HG03575 (cell line): Measurements from ENCODE around the gene ZNF662.

Experiments used
- ATAC-seq: cut with Tn5 transposase; IDR thresholded peaks from one replicate; pipeline ENCODE4 v1.9.1; 2021; ENCODE audit not compliant: unreplicated experiment, insufficient number of reproducible peaks, low FRiP score; ENCODE audit errors: extremely low read depth

Gene ZNF662

GRCh38 chr3:42884324-42884723 lies 21.6 kb upstream of the ZNF662 start:
- no peak for ATAC-seq

GRCh38 chr3:42886294-42886822 lies 19.6 kb upstream of the ZNF662 start:
- no peak for ATAC-seq

GRCh38 chr3:42887084-42887483 lies 18.9 kb upstream of the ZNF662 start:
- no peak for ATAC-seq

- ATAC-seq, result no peak
Measured at GRCh38 chr3:42891042-42891441, 14.9 kb upstream of the ZNF662 start.

GRCh38 chr3:42892169-42892568 lies 13.8 kb upstream of the ZNF662 start:
- no peak for ATAC-seq

- no peak for ATAC-seq
Measured at GRCh38 chr3:42892807-42893206, 13.1 kb upstream of the ZNF662 start.

GRCh38 chr3:42894698-42895579 lies 11.0 kb upstream of the ZNF662 start:
- ATAC-seq, result no peak

- ATAC-seq, result no peak
Measured at GRCh38 chr3:42895580-42895868, 10.4 kb upstream of the ZNF662 start.

GRCh38 chr3:42898896-42899675 lies 6.9 kb upstream of the ZNF662 start:
- ATAC-seq, result no peak

GRCh38 chr3:42900226-42901072 lies 5.5 kb upstream of the ZNF662 start:
- ATAC-seq, result no peak

GRCh38 chr3:42901073-42901415 lies 4.9 kb upstream of the ZNF662 start:
- no peak for ATAC-seq

- ATAC-seq, result no peak
Measured at GRCh38 chr3:42902257-42902656, 3.7 kb upstream of the ZNF662 start.

GRCh38 chr3:42904076-42904475 lies 1.9 kb upstream of the ZNF662 start:
- ATAC-seq, result no peak

- no peak for ATAC-seq
Measured at GRCh38 chr3:42905740-42906069, 237 bp upstream of the ZNF662 start.

GRCh38 chr3:42906848-42907183 lies 874 bp downstream of the ZNF662 start:
- no peak for ATAC-seq

- no peak for ATAC-seq
Measured at GRCh38 chr3:42908675-42909074, 2.7 kb downstream of the ZNF662 start.

GRCh38 chr3:42911551-42911950 lies 5.6 kb downstream of the ZNF662 start:
- no peak for ATAC-seq

GRCh38 chr3:42914771-42915515 lies 9.0 kb downstream of the ZNF662 start:
- ATAC-seq, result no peak

- ATAC-seq, result no peak
Measured at GRCh38 chr3:42923606-42924005, 17.7 kb downstream of the ZNF662 start.
